RWPE1 (cell line): Measurements from ENCODE around the gene USP32.
A peak's percentile ranks its signal among the peaks of the same experiment; 100 is the strongest.

Experiments
- CTCF ChIA-PET: fragments of 350-600 bp; sonication (Branson Sonifier 250); formaldehyde crosslinking; extraction: SDS; loops from one replicate; lab custom pipeline; 2021; lab: Yijun Ruan, JAX
- POLR2A ChIA-PET: fragments of 400-600 bp; formaldehyde crosslinking; extraction: SDS; loops from one replicate; lab custom pipeline; 2020; ENCODE audit warnings: antibody characterized with exemption; ENCODE audit not compliant: low non-redundant PET; lab: Yijun Ruan, JAX
- DNase-seq: peaks from one replicate; pipeline ENCODE4 v3.0.0; 2012; ENCODE audit warnings: low spot score
- H3K27ac ChIP-seq: fragments of 450-650 bp; 2 replicates; pipeline ENCODE4 v1.5.1; 2017
- CTCF ChIP-seq: fragments of 450-650 bp; conservative IDR thresholded peaks from 2 replicates; pipeline ENCODE4 v1.5.1; 2017; ENCODE audit warnings: low read depth, mild to moderate bottlenecking

Gene USP32

GRCh38 chr17:60359415-60359814 lies 32.5 kb downstream of the USP32 start:
- H3K27ac ChIP-seq, result 0 out of 2 replicates have a peak overlapping the region, but pooled peaks have one; percentile 4
- CTCF ChIA-PET, result no interaction called here
- no peak for DNase-seq
- no peak for TF ChIP-seq CTCF
- POLR2A ChIA-PET, result no interaction called here

- POLR2A ChIA-PET, result no interaction called here
- CTCF ChIA-PET, result no interaction called here
- H3K27ac ChIP-seq, result peak overlapping the region; percentile 80
- DNase-seq, result no peak
- TF ChIP-seq CTCF, result no peak
These were observed 33.2 kb downstream of the USP32 start for GRCh38 chr17:60358606-60359225.

GRCh38 chr17:60356940-60357339 lies 35.0 kb downstream of the USP32 start:
- no peak for DNase-seq
- ChIA-PET POLR2A (no interaction called here), CTCF (no interaction called here)
- peak overlapping the region; percentile 80 for H3K27ac ChIP-seq
- TF ChIP-seq CTCF, result no peak

- no peak for TF ChIP-seq CTCF
- POLR2A ChIA-PET, result no interaction called here
These were observed 36.0 kb downstream of the USP32 start for GRCh38 chr17:60355663-60356594.

GRCh38 chr17:60354223-60354622 lies 37.7 kb downstream of the USP32 start:
- CTCF ChIA-PET, result no interaction called here
- no peak for TF ChIP-seq CTCF
- POLR2A ChIA-PET, result no interaction called here
- H3K27ac ChIP-seq, result peak overlapping the region; percentile 81
- DNase-seq, result peak; percentile 21

More at GRCh38 chr17:60355663-60356594, 36.0 kb downstream of the USP32 start:
- H3K27ac ChIP-seq, result no peak overlapping the region
- CTCF ChIA-PET, result no interaction called here
- DNase-seq, result no peak

GRCh38 chr17:60353773-60354172 lies 38.2 kb downstream of the USP32 start:
- no peak for DNase-seq
- ChIA-PET CTCF (interaction anchor here (0.6 kb wide), 1 partner anchor 19 kb away, joined by 4 read pairs; no protein-coding TSS in a partner anchor), POLR2A (no interaction called here)
- H3K27ac ChIP-seq, result peak overlapping the region; percentile 51; the same call in 1 of the 2 replicates
- TF ChIP-seq CTCF, result no peak
